ENCODE measurements around the gene LSM11.

LSM11 gene

GRCh38 chr5:157800137-157800536 is 56.6 kb downstream of the LSM11 start:
- Histone ChIP-seq H3K36me3 (peaks cover 58% of the 10 kb centered on the region), H3K4me1 (no peaks in the 10 kb centered on the region)

GRCh38 chr5:157802736-157803135 is 59.2 kb downstream of the LSM11 start:
- H3K9ac ChIP-seq: no peak overlapping the region
- no peak overlapping the region for H3K4me2 ChIP-seq
- no peaks in the 10 kb centered on the region for H3K27me3 ChIP-seq
- H3K9me3 ChIP-seq: no peaks in the 10 kb centered on the region
- no peak for TF ChIP-seq Cebpa-rat (IDR thresholded peaks at IDR 0.05)
- H3K36me3 ChIP-seq: peaks cover 58% of the 10 kb centered on the region
- no peaks in the 10 kb centered on the region for H4K20me1 ChIP-seq
- no peak overlapping the region for H3K27ac ChIP-seq
- H3K4me1 ChIP-seq: no peaks in the 10 kb centered on the region
- H3K4me3 ChIP-seq: no peak overlapping the region

More at GRCh38 chr5:157800137-157800536, 56.6 kb downstream of the LSM11 start:
- no peaks in the 10 kb centered on the region for H3K9me3 ChIP-seq
- H3K4me3 ChIP-seq: no peak overlapping the region
- H3K27me3 ChIP-seq: no peaks in the 10 kb centered on the region
- no peaks in the 10 kb centered on the region for H4K20me1 ChIP-seq
- H3K9ac ChIP-seq: no peak overlapping the region
- no peak overlapping the region for H3K27ac ChIP-seq
- no peak for TF ChIP-seq Cebpa-rat (IDR thresholded peaks at IDR 0.05)
- no peak overlapping the region for H3K4me2 ChIP-seq

GRCh38 chr5:157808043-157808442 is 64.5 kb downstream of the LSM11 start:
- Histone ChIP-seq H3K36me3 (peaks cover 75% of the 10 kb centered on the region), H3K27me3 (no peaks in the 10 kb centered on the region), H3K4me1 (no peaks in the 10 kb centered on the region), H3K9me3 (no peaks in the 10 kb centered on the region), H3K9ac (no peak overlapping the region), H3K4me2 (no peak overlapping the region), H3K27ac (no peak overlapping the region), H4K20me1 (no peaks in the 10 kb centered on the region), H3K4me3 (no peak overlapping the region)
- no peak for TF ChIP-seq Cebpa-rat (IDR thresholded peaks at IDR 0.05)

Data from BLaER1 (cell line).